ENCODE data around the gene PMS2. TPM values are rescaled to one million over a fixed set of nuclear protein-coding genes. Genes with fewer than 3 reads are reported as not detected.

The PMS2 gene
- total and polyA plus RNA-seq, 2 donors (not counting 3 experiments of a cell fraction or from before 2014, with no cell fraction given), result 5.2 to 14.5 TPM

GRCh38 chr7:6026011-6026819, 17.4 kb upstream of the PMS2 start:
- POLR2A ChIA-PET, result no interaction called here
- no peaks in the 10 kb centered on the region for H3K79me2 ChIP-seq (ENCODE audit: control insufficient read depth, insufficient read depth, low read length)
- H3K27me3 ChIP-seq (ENCODE audit: control insufficient read depth in 2 of 2, insufficient read depth in 2 of 2, low read length in 2 of 2), result no peaks in the 10 kb centered on the region
- no peak overlapping the region for H3K9ac ChIP-seq (replicated peaks; ENCODE audit: extremely low read depth, insufficient read depth, low read length)
- H3K9me3 ChIP-seq (replicated peaks; ENCODE audit: control insufficient read depth, insufficient read depth, low read length), result no peaks in the 10 kb centered on the region
- BruUV-seq (replicated peaks), result no TSS peak
- H3K4me3 ChIP-seq (replicated peaks in 1 of 3; ENCODE audit: insufficient read depth in 1 of 3, low read depth in 1 of 3, low read length in 3 of 3), result no peak overlapping the region
- CTCF ChIA-PET, result interaction anchor here (1.1 to 1.5 kb wide), 2 partner anchors 29 to 171 kb away, joined by 3 to 4 read pairs; no protein-coding TSS in a partner anchor
- TF ChIP-seq FOS (IDR thresholded peaks at IDR 0.05; ENCODE audit: borderline replicate concordance, insufficient read depth, low read length) (no peak), CTCF (IDR thresholded peaks at IDR 0.05; ENCODE audit: extremely low read depth in 1 of 2, insufficient read depth in 1 of 2, low read depth in 1 of 2, low read length in 2 of 2) (peak in 1 of 2 donors; percentile 17)
- FAIRE-seq (no peak), DNase-seq (ENCODE audit: low read depth, low spot score) (peak; percentile 18)
- H3K4me1 ChIP-seq (ENCODE audit: control insufficient read depth, extremely low read depth, insufficient read depth, low read length), result peaks cover 3% of the 10 kb centered on the region
- dilution Hi-C loops (cut with MboI; ENCODE audit: extremely low pct_ligation_motif_present, low sequenced_read_pairs), result no loop called here
- no peak overlapping the region for H2AFZ ChIP-seq (ENCODE audit: low read depth, low read length)
- no peak overlapping the region for H3K27ac ChIP-seq (ENCODE audit: insufficient read depth, low read depth, low read length)
- H4K20me1 ChIP-seq (replicated peaks; ENCODE audit: control insufficient read depth, extremely low read depth, insufficient read depth, low read length), result no peaks in the 10 kb centered on the region
- H3K4me2 ChIP-seq (ENCODE audit: insufficient read depth, low read length), result no peak overlapping the region
- intact Hi-C loops (cut with micrococcal nuclease), result loop anchor here (10.0 kb wide), 1 partner anchor 171 kb away; no protein-coding TSS in a partner anchor
- H3K36me3 ChIP-seq (ENCODE audit: control insufficient read depth in 2 of 2, extremely low read depth in 1 of 2, insufficient read depth in 2 of 2, low read length in 2 of 2), result peaks cover 25 to 28% of the 10 kb centered on the region in 2 experiments
- no peaks in the 10 kb centered on the region for H3K9me1 ChIP-seq (replicated peaks; ENCODE audit: control insufficient read depth, extremely low read depth, insufficient read depth, low read length)

DNA sequence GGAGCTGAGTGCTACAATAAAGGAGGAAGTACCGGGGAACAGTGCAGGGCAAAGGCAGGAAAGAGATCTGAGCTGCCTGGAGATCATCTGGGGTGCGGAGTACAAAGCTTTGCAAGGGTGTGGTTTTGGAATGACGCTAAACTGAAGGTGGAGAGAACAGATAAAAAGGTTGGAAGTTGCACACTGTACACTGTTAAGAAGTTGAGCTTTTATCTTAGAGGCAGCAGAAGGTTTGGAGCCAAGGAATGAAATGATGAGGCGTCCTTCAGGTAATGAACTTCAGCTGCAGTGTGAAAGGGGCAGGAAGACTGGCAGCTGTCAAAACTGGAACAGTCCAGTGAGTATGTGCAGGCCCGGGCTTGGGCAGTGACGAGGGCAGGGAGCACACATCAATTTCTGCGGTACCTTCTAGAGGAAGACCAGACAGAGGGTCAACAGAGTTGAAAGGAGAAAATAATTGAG, 15.2 kb upstream of the PMS2 start:
- Histone ChIP-seq H4K20me1 (replicated peaks; ENCODE audit: control insufficient read depth, extremely low read depth, insufficient read depth, low read length) (no peaks in the 10 kb centered on the region), H3K36me3 (ENCODE audit: control insufficient read depth in 2 of 2, extremely low read depth in 1 of 2, insufficient read depth in 2 of 2, low read length in 2 of 2) (peaks cover 32% of the 10 kb centered on the region in 2 experiments), H3K79me2 (ENCODE audit: control insufficient read depth, insufficient read depth, low read length) (no peaks in the 10 kb centered on the region), H3K4me1 (ENCODE audit: control insufficient read depth, extremely low read depth, insufficient read depth, low read length) (peaks cover 3% of the 10 kb centered on the region), H3K4me3 (replicated peaks in 1 of 3; ENCODE audit: insufficient read depth in 1 of 3, low read depth in 1 of 3, low read length in 3 of 3) (no peak overlapping the region), H2AFZ (ENCODE audit: low read depth, low read length) (no peak overlapping the region), H3K27ac (ENCODE audit: insufficient read depth, low read depth, low read length) (no peak overlapping the region), H3K9me3 (replicated peaks; ENCODE audit: control insufficient read depth, insufficient read depth, low read length) (no peaks in the 10 kb centered on the region), H3K9ac (replicated peaks; ENCODE audit: extremely low read depth, insufficient read depth, low read length) (no peak overlapping the region), H3K27me3 (ENCODE audit: control insufficient read depth in 2 of 2, insufficient read depth in 2 of 2, low read length in 2 of 2) (no peaks in the 10 kb centered on the region), H3K9me1 (replicated peaks; ENCODE audit: control insufficient read depth, extremely low read depth, insufficient read depth, low read length) (no peaks in the 10 kb centered on the region), H3K4me2 (ENCODE audit: insufficient read depth, low read length) (no peak overlapping the region)
- TF ChIP-seq POLR2A (IDR thresholded peaks at IDR 0.05; ENCODE audit: low read depth, low read length) (no peak), GATA2 (IDR thresholded peaks at IDR 0.05; ENCODE audit: insufficient read depth, insufficient read length, low read depth, low read length) (no peak), JUN (IDR thresholded peaks at IDR 0.05; ENCODE audit: borderline replicate concordance, insufficient read depth, insufficient read length, low read depth) (no peak), CTCF (IDR thresholded peaks at IDR 0.05; ENCODE audit: extremely low read depth in 1 of 2, insufficient read depth in 1 of 2, low read depth in 1 of 2, low read length in 2 of 2) (no peak), EZH2 (IDR thresholded peaks at IDR 0.05; ENCODE audit: borderline replicate concordance, low read depth, low read length, severe bottlenecking) (no peak), MYC (IDR thresholded peaks at IDR 0.05; ENCODE audit: low read depth, low read length) (no peak), FOS (IDR thresholded peaks at IDR 0.05; ENCODE audit: borderline replicate concordance, insufficient read depth, low read length) (no peak), POLR2AphosphoS5 (IDR thresholded peaks at IDR 0.05; ENCODE audit: insufficient read depth, low read depth, low read length) (no peak)
- TF ChIP-seq, protein P1, sequence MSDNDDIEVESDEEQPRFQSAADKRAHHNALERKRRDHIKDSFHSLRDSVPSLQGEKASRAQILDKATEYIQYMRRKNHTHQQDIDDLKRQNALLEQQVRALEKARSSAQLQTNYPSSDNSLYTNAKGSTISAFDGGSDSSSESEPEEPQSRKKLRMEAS (IDR thresholded peaks at IDR 0.05; ENCODE audit: insufficient read depth, insufficient read length), result no peak
- intact Hi-C loops (cut with micrococcal nuclease), result loop anchor here (10.0 kb wide), 1 partner anchor 169 kb away; no protein-coding TSS in a partner anchor
- dilution Hi-C loops (cut with MboI; ENCODE audit: extremely low pct_ligation_motif_present, low sequenced_read_pairs), result no loop called here
- BruUV-seq (replicated peaks), result TSS peak; percentile 86
- ChIA-PET POLR2A (no interaction called here), CTCF (interaction anchor here (1.0 to 1.6 kb wide), 3 partner anchors 8 to 27 kb away, joined by 3 to 5 read pairs (median 3); no protein-coding TSS in a partner anchor)
- FAIRE-seq (no peak), DNase-seq (ENCODE audit: low read depth, low spot score) (no peak)
